K562 (cell line): ENCODE results near the gene ABCC12. TPM values are rescaled to one million over a fixed set of nuclear protein-coding genes. Genes with fewer than 3 reads are reported as not detected.

Source experiments
- CEBPG ChIP-seq, 3 experiments: fragments of 200-800 bp in 1 of 3; sonication (Bioruptor generic) in 1 of 3; sonication (generic) in 1 of 3; formaldehyde crosslinking in 1 of 3; IDR thresholded peaks in 2 of 3; conservative IDR thresholded peaks in 1 of 3; 2 replicates each; pipeline versions ENCODE4 v1.6.1 to v1.8.0; 2016 to 2022; ENCODE audit warnings: missing compliant biosample characterization in 2 of 3, missing genetic modification characterization in 2 of 3, mild to moderate bottlenecking in 1 of 3, missing genetic modification reagents in 1 of 3
- EHMT2 ChIP-seq: fragments of 450-650 bp; IDR thresholded peaks from 2 replicates; pipeline ENCODE4 v1.6.1; 2018; ENCODE audit warnings: antibody characterized with exemption
- GTF2F1 ChIP-seq: IDR thresholded peaks from 2 replicates; pipeline ENCODE4 v1.6.1; 2011; ENCODE audit warnings: low read depth, low read length, improper control_type of control experiment
- HDGF ChIP-seq: fragments of 450-650 bp; IDR thresholded peaks from 2 replicates; pipeline ENCODE4 v1.6.1; 2016
- ID3 ChIP-seq, 2 experiments: fragments of 250-450 bp in 1 of 2; fragments of 450-650 bp in 1 of 2; sonication (Bioruptor Pico) in 1 of 2; IDR thresholded peaks; 2 replicates each; pipeline versions ENCODE4 v1.6.1 to v1.8.0; 2016 to 2021; ENCODE audit warnings: mild to moderate bottlenecking in 2 of 2, moderate library complexity in 2 of 2, missing compliant biosample characterization in 1 of 2, missing genetic modification characterization in 1 of 2
- PHF21A ChIP-seq: fragments of 450-650 bp; IDR thresholded peaks from 2 replicates; pipeline ENCODE4 v1.6.1; 2017; ENCODE audit warnings: low read depth, borderline replicate concordance
- POLR3G ChIP-seq: IDR thresholded peaks from 2 replicates; pipeline ENCODE4 v1.6.1; 2011; ENCODE audit not compliant: insufficient read length, insufficient replicate concordance; ENCODE audit errors: extremely low read depth
- RB1 ChIP-seq: fragments of 450-650 bp; IDR thresholded peaks from 2 replicates; pipeline ENCODE4 v1.6.1; 2017; ENCODE audit warnings: low read depth, mild to moderate bottlenecking
- SMAD1 ChIP-seq: fragments of 150-350 bp; IDR thresholded peaks from 2 replicates; pipeline ENCODE4 v1.6.1; 2014; ENCODE audit warnings: low read length, low read depth; ENCODE audit not compliant: partially characterized antibody
- SMC3 ChIP-seq: conservative IDR thresholded peaks from 2 replicates; pipeline ENCODE4 v1.6.1; 2011; ENCODE audit warnings: low read depth, low read length, improper control_type of control experiment; ENCODE audit not compliant: insufficient read depth
- SNAPC5 ChIP-seq: fragments of 250-450 bp; sonication (Bioruptor Pico); IDR thresholded peaks from 2 replicates; pipeline ENCODE4 v1.8.0; 2021; ENCODE audit warnings: moderate library complexity, mild to moderate bottlenecking, inconsistent platforms
- SREBF2 ChIP-seq: sonication (generic); formaldehyde crosslinking; IDR thresholded peaks from 2 replicates; pipeline ENCODE4 v1.4.0; 2020; ENCODE audit warnings: mild to moderate bottlenecking, missing genetic modification reagents
- TAF9B ChIP-seq: fragments of 450-650 bp; IDR thresholded peaks from 2 replicates; pipeline ENCODE4 v1.6.1; 2018; ENCODE audit warnings: mild to moderate bottlenecking; ENCODE audit not compliant: partially characterized antibody
- ZHX1 ChIP-seq: fragments of 150-350 bp; conservative IDR thresholded peaks from 2 replicates; pipeline ENCODE4 v1.6.1; 2014; ENCODE audit warnings: low read length
- polyA plus RNA-seq, 8 experiments: library from polyadenylated mRNA; depleted of rRNA in 4 of 8; stranded (reverse) in 5 of 8; unstranded in 3 of 8; fragments of >200 nt; fragmentation: Nextera tagmentation in 2 of 8; fragmentation: Illumina TruSeq in 1 of 8; extraction: Ambion mirVana in 2 of 8; extraction: Trizol in 1 of 8; gene quantifications; 2 replicates each; pipeline versions ENCODE4 v1.2.1 to v1.2.3, GENCODE V29; 2011 to 2014; ENCODE audit warnings: inconsistent platforms in 1 of 8, missing spikeins in 1 of 8
- total RNA-seq, 7 experiments: library from RNA; depleted of rRNA in 6 of 7; stranded (reverse); fragments of >200 nt in 6 of 7; fragmentation: Illumina TruSeq in 2 of 7; extraction: Trizol in 2 of 7; gene quantifications; 2 replicates each; pipeline versions ENCODE4 v1.2.1 to v1.2.3, GENCODE V29; 2011 to 2021; ENCODE audit warnings: low replicate concordance in 1 of 7

Gene ABCC12
- total and polyA plus RNA-seq, 9 of the 15 experiments (the other 6 are each of a cell fraction or from before 2014, with no cell fraction given) = not detected

- TF ChIP-seq HDGF (no peak), RB1 (peak; percentile 50; the same call in 1 of the 2 replicates), CEBPG (CRISPR knock-in tag; IDR thresholded peaks at IDR 0.05) (no peak), CEBPG (tag; conservative IDR thresholded peaks at IDR 0.05 in 1 of 2, IDR thresholded peaks at IDR 0.05 in 1 of 2) (no peak), SREBF2 (no peak), SMAD1 (no peak), PHF21A (no peak), EHMT2 (no peak), SNAPC5 (no peak), ZHX1 (no peak), SMC3 (peak; percentile 79), TAF9B (no peak), POLR3G (no peak), ID3 (CRISPR knock-in tag; IDR thresholded peaks at IDR 0.05) (no peak), ID3 (tag; IDR thresholded peaks at IDR 0.05) (no peak), GTF2F1 (no peak)
These were observed 38.3 kb downstream of the ABCC12 start (continued) for GRCh38 chr16:48117217-48118105.
